ENCODE results near the gene PVALEF. TPM values are rescaled to one million over a fixed set of nuclear protein-coding genes. Genes with fewer than 3 reads are reported as not detected.

The PVALEF gene
- total RNA-seq, 1 donor, result not detected

- no peak overlapping the region for H3K27ac ChIP-seq (ENCODE audit: low read depth, low read length)
- no peaks in the 10 kb centered on the region for H3K9me3 ChIP-seq (ENCODE audit: low read depth, low read length)
- no peaks in the 10 kb centered on the region for H3K27me3 ChIP-seq (ENCODE audit: insufficient read depth, low read length)
- no peak overlapping the region for H2AFZ ChIP-seq (ENCODE audit: low read length)
- no peak overlapping the region for H3K4me3 ChIP-seq (ENCODE audit: insufficient read depth, low read length)
- no peaks in the 10 kb centered on the region for H4K20me1 ChIP-seq (ENCODE audit: insufficient read depth, low read length)
- H3K4me1 ChIP-seq (ENCODE audit: insufficient read depth, low read length), result no peaks in the 10 kb centered on the region
- no peak overlapping the region for H3K4me2 ChIP-seq (ENCODE audit: insufficient read depth, low read length)
- DNase-seq (ENCODE audit: insufficient read length, low spot score, missing footprints), result no peak
- no peaks in the 10 kb centered on the region for H3K79me2 ChIP-seq (ENCODE audit: insufficient read depth, low read length)
- TF ChIP-seq CTCF (IDR thresholded peaks at IDR 0.05; ENCODE audit: extremely low read depth, low read depth, low read length), result no peak
- H3K36me3 ChIP-seq (ENCODE audit: insufficient read depth, low read length), result no peaks in the 10 kb centered on the region
Observed at GRCh38 chr17:81193051-81193410, 27.7 kb downstream of the PVALEF start.

- Histone ChIP-seq H3K9me3 (ENCODE audit: low read depth, low read length) (no peaks in the 10 kb centered on the region), H3K4me2 (ENCODE audit: insufficient read depth, low read length) (no peak overlapping the region), H3K36me3 (ENCODE audit: insufficient read depth, low read length) (no peaks in the 10 kb centered on the region), H3K27me3 (ENCODE audit: insufficient read depth, low read length) (no peaks in the 10 kb centered on the region), H3K4me1 (ENCODE audit: insufficient read depth, low read length) (no peaks in the 10 kb centered on the region), H4K20me1 (ENCODE audit: insufficient read depth, low read length) (no peaks in the 10 kb centered on the region), H2AFZ (ENCODE audit: low read length) (no peak overlapping the region), H3K27ac (ENCODE audit: low read depth, low read length) (no peak overlapping the region), H3K79me2 (ENCODE audit: insufficient read depth, low read length) (no peaks in the 10 kb centered on the region), H3K4me3 (ENCODE audit: insufficient read depth, low read length) (no peak overlapping the region)
- no peak for TF ChIP-seq CTCF (IDR thresholded peaks at IDR 0.05; ENCODE audit: extremely low read depth, low read depth, low read length)
- no peak for DNase-seq (ENCODE audit: insufficient read length, low spot score, missing footprints)
Observed at GRCh38 chr17:81193470-81194224, 28.3 kb downstream of the PVALEF start.

GRCh38 chr17:81194225-81194760, 29.0 kb downstream of the PVALEF start:
- TF ChIP-seq CTCF (IDR thresholded peaks at IDR 0.05; ENCODE audit: extremely low read depth, low read depth, low read length), result no peak
- H3K4me3 ChIP-seq (ENCODE audit: insufficient read depth, low read length), result no peak overlapping the region
- no peak overlapping the region for H3K27ac ChIP-seq (ENCODE audit: low read depth, low read length)
- H3K9me3 ChIP-seq (ENCODE audit: low read depth, low read length), result no peaks in the 10 kb centered on the region
- H4K20me1 ChIP-seq (ENCODE audit: insufficient read depth, low read length), result no peaks in the 10 kb centered on the region
- no peaks in the 10 kb centered on the region for H3K4me1 ChIP-seq (ENCODE audit: insufficient read depth, low read length)
- H3K27me3 ChIP-seq (ENCODE audit: insufficient read depth, low read length), result no peaks in the 10 kb centered on the region
- no peak overlapping the region for H2AFZ ChIP-seq (ENCODE audit: low read length)
- H3K36me3 ChIP-seq (ENCODE audit: insufficient read depth, low read length), result no peaks in the 10 kb centered on the region
- H3K4me2 ChIP-seq (ENCODE audit: insufficient read depth, low read length), result no peak overlapping the region
- no peak for DNase-seq (ENCODE audit: insufficient read length, low spot score, missing footprints)
- no peaks in the 10 kb centered on the region for H3K79me2 ChIP-seq (ENCODE audit: insufficient read depth, low read length)
